GM12878 (cell line): Measurements from ENCODE around the gene FIZ1. TPM values are rescaled to one million over a fixed set of nuclear protein-coding genes. Genes with fewer than 3 reads are reported as not detected.

Experiments
- ATF3 ChIP-seq: IDR thresholded peaks from 2 replicates; pipeline ENCODE4 v1.6.1; 2011; ENCODE audit warnings: low read depth, mild to moderate bottlenecking, low read length, moderate library complexity, borderline replicate concordance; ENCODE audit errors: extremely low read depth
- CHD1 ChIP-seq: IDR thresholded peaks from 2 replicates; pipeline ENCODE4 v1.6.1; 2012; ENCODE audit warnings: low read depth, low read length, improper control_type of control experiment
- CHD4 ChIP-seq: fragments of 200-600 bp; sonication (generic); IDR thresholded peaks from 2 replicates; pipeline ENCODE4 v1.6.1; 2016; ENCODE audit warnings: mild to moderate bottlenecking
- DPF2 ChIP-seq: fragments of 450-650 bp; IDR thresholded peaks from 2 replicates; pipeline ENCODE4 v1.6.1; 2017; ENCODE audit warnings: mild to moderate bottlenecking
- EED ChIP-seq: sonication (generic); IDR thresholded peaks from 2 replicates; pipeline ENCODE4 v1.6.1; 2016; ENCODE audit warnings: antibody characterized with exemption, low read depth
- FOS ChIP-seq: IDR thresholded peaks from 3 replicates; pipeline ENCODE4 v1.6.1; 2011; ENCODE audit warnings: borderline replicate concordance; ENCODE audit not compliant: insufficient read length; ENCODE audit errors: extremely low read depth
- GABPA ChIP-seq: IDR thresholded peaks from 2 replicates; pipeline ENCODE4 v1.6.1; 2014; ENCODE audit warnings: antibody characterized with exemption, low read depth, mild to moderate bottlenecking, inconsistent platforms
- IRF4 ChIP-seq: IDR thresholded peaks from 2 replicates; pipeline ENCODE4 v1.6.1; 2011; ENCODE audit warnings: low read depth, low read length
- JUNB ChIP-seq: IDR thresholded peaks from 2 replicates; pipeline ENCODE4 v1.6.1; 2016; ENCODE audit warnings: antibody characterized with exemption, mild to moderate bottlenecking
- KAT2A ChIP-seq: conservative IDR thresholded peaks from 2 replicates; pipeline ENCODE4 v1.6.1; 2011; ENCODE audit warnings: low read depth, low read length; ENCODE audit not compliant: control insufficient read depth
- KDM1A ChIP-seq: fragments of 200-600 bp; sonication (generic); IDR thresholded peaks from 2 replicates; pipeline ENCODE4 v1.6.1; 2016; ENCODE audit warnings: borderline replicate concordance
- KLF5 ChIP-seq: fragments of 450-650 bp; IDR thresholded peaks from 2 replicates; pipeline ENCODE4 v1.6.1; 2014; ENCODE audit warnings: mild to moderate bottlenecking; ENCODE audit not compliant: partially characterized antibody
- NR2C1 ChIP-seq: fragments of 450-650 bp; IDR thresholded peaks from 2 replicates; pipeline ENCODE4 v1.6.1; 2017; ENCODE audit warnings: antibody characterized with exemption, mild to moderate bottlenecking, moderate library complexity
- NRF1 ChIP-seq: conservative IDR thresholded peaks from 2 replicates; pipeline ENCODE4 v1.6.1; 2011; ENCODE audit warnings: mild to moderate bottlenecking, low read depth, low read length, improper control_type of control experiment
- POLR2AphosphoS2 ChIP-seq: IDR thresholded peaks from 2 replicates; pipeline ENCODE4 v1.6.1; 2011; ENCODE audit warnings: low read depth, mild to moderate bottlenecking, low read length, improper control_type of control experiment, moderate library complexity
- RAD51 ChIP-seq: fragments of 450-650 bp; IDR thresholded peaks from 2 replicates; pipeline ENCODE4 v1.6.1; 2016; ENCODE audit warnings: moderate library complexity, mild to moderate bottlenecking, inconsistent platforms
- RELA ChIP-seq: fragments of 450-650 bp; IDR thresholded peaks from 2 replicates; pipeline ENCODE4 v1.8.0; 2014; ENCODE audit warnings: borderline replicate concordance; ENCODE audit not compliant: partially characterized antibody
- SKIL ChIP-seq: fragments of 450-650 bp; IDR thresholded peaks from 2 replicates; pipeline ENCODE4 v1.6.1; 2017; ENCODE audit warnings: mild to moderate bottlenecking, low read depth, inconsistent platforms; ENCODE audit not compliant: poor library complexity, severe bottlenecking
- SMAD1 ChIP-seq: fragments of 450-650 bp; IDR thresholded peaks from 2 replicates; pipeline ENCODE4 v1.6.1; 2018; ENCODE audit warnings: mild to moderate bottlenecking, low read depth; ENCODE audit not compliant: partially characterized antibody
- SREBF2 ChIP-seq: IDR thresholded peaks from 2 replicates; pipeline ENCODE4 v1.6.1; 2012; ENCODE audit warnings: mild to moderate bottlenecking, low read length
- TARDBP ChIP-seq: IDR thresholded peaks from 2 replicates; pipeline ENCODE4 v1.6.1; 2016; ENCODE audit warnings: borderline replicate concordance
- ZNF384 ChIP-seq: IDR thresholded peaks from 2 replicates; pipeline ENCODE4 v1.6.1; 2012; ENCODE audit warnings: low read depth, mild to moderate bottlenecking, low read length, improper control_type of control experiment, borderline replicate concordance
- ZSCAN29 ChIP-seq: fragments of 450-650 bp; IDR thresholded peaks from 2 replicates; pipeline ENCODE4 v1.6.1; 2017; ENCODE audit warnings: mild to moderate bottlenecking, moderate library complexity
- polyA plus RNA-seq, 11 experiments: library from polyadenylated mRNA; depleted of rRNA in 4 of 11; unstranded in 6 of 11; stranded (reverse) in 5 of 11; fragments of >200 nt; fragmentation: Nextera tagmentation in 4 of 11; fragmentation: Illumina TruSeq in 1 of 11; extraction: Ambion mirVana in 4 of 11; extraction: Trizol in 1 of 11; gene quantifications; 1 replicate in 1 of 11; 2 replicates in 10 of 11; pipeline versions ENCODE4 v1.2.1 to v1.2.3, GENCODE V29; 2011 to 2016; ENCODE audit warnings: inconsistent platforms in 2 of 11, missing spikeins in 2 of 11, low read depth in 1 of 11
- total RNA-seq, 4 experiments: library from RNA; depleted of rRNA in 3 of 4; stranded (reverse); fragments of >200 nt in 3 of 4; fragmentation: Illumina TruSeq in 1 of 4; extraction: Trizol in 1 of 4; gene quantifications; 2 replicates each; pipeline versions ENCODE4 v1.2.1 to v1.2.3, GENCODE V29; 2013 to 2021
- TF ChIP-seq, protein P1 (sequence below): IDR thresholded peaks from 2 replicates; pipeline ENCODE4 v1.6.1; 2011; ENCODE audit warnings: low read depth, low read length, improper control_type of control experiment, borderline replicate concordance
- TF ChIP-seq, protein P2 (sequence below): fragments of 450-650 bp; IDR thresholded peaks from 2 replicates; pipeline ENCODE4 v1.6.1; 2017; ENCODE audit warnings: low read depth, mild to moderate bottlenecking, moderate library complexity
- TF ChIP-seq, protein P3 (sequence below): fragments of 450-650 bp; IDR thresholded peaks from 2 replicates; pipeline ENCODE4 v1.6.1; 2017; ENCODE audit warnings: borderline replicate concordance

Gene FIZ1
- total and polyA plus RNA-seq, 10 of the 15 experiments (the other 5 are each of a cell fraction or from before 2014, with no cell fraction given), result 0.60 to 16.8 (median 4.2) TPM

GRCh38 chr19:55599842-55600661 is 735 bp upstream of the FIZ1 start, which contains the start of gene ZNF524 (continued):
- no peak for TF ChIP-seq SKIL
- no peak for TF ChIP-seq ZSCAN29
- no peak for TF ChIP-seq ZNF384
- TF ChIP-seq KDM1A, result no peak
- no peak for TF ChIP-seq IRF4
- no peak for TF ChIP-seq TARDBP
- TF ChIP-seq CHD1, result no peak
- TF ChIP-seq KAT2A, result no peak
- TF ChIP-seq, protein P1, sequence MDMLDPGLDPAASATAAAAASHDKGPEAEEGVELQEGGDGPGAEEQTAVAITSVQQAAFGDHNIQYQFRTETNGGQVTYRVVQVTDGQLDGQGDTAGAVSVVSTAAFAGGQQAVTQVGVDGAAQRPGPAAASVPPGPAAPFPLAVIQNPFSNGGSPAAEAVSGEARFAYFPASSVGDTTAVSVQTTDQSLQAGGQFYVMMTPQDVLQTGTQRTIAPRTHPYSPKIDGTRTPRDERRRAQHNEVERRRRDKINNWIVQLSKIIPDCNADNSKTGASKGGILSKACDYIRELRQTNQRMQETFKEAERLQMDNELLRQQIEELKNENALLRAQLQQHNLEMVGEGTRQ, result no peak
- peak; percentile 50 for TF ChIP-seq DPF2
- TF ChIP-seq RAD51, result no peak
- no peak for TF ChIP-seq SREBF2
- no peak for TF ChIP-seq POLR2AphosphoS2
- TF ChIP-seq, protein P2, sequence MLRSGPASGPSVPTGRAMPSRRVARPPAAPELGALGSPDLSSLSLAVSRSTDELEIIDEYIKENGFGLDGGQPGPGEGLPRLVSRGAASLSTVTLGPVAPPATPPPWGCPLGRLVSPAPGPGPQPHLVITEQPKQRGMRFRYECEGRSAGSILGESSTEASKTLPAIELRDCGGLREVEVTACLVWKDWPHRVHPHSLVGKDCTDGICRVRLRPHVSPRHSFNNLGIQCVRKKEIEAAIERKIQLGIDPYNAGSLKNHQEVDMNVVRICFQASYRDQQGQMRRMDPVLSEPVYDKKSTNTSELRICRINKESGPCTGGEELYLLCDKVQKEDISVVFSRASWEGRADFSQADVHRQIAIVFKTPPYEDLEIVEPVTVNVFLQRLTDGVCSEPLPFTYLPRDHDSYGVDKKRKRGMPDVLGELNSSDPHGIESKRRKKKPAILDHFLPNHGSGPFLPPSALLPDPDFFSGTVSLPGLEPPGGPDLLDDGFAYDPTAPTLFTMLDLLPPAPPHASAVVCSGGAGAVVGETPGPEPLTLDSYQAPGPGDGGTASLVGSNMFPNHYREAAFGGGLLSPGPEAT, result peak; percentile 97
- no peak for TF ChIP-seq JUNB
- peak; percentile 31; the same call in 1 of the 2 replicates for TF ChIP-seq NRF1
- TF ChIP-seq FOS, result no peak
- no peak for TF ChIP-seq CHD4
- TF ChIP-seq EED, result no peak
- TF ChIP-seq ATF3, result no peak
- TF ChIP-seq SMAD1, result no peak
- TF ChIP-seq NR2C1, result peak; percentile 84
- peak; percentile 57 for TF ChIP-seq KLF5
- TF ChIP-seq, protein P3, sequence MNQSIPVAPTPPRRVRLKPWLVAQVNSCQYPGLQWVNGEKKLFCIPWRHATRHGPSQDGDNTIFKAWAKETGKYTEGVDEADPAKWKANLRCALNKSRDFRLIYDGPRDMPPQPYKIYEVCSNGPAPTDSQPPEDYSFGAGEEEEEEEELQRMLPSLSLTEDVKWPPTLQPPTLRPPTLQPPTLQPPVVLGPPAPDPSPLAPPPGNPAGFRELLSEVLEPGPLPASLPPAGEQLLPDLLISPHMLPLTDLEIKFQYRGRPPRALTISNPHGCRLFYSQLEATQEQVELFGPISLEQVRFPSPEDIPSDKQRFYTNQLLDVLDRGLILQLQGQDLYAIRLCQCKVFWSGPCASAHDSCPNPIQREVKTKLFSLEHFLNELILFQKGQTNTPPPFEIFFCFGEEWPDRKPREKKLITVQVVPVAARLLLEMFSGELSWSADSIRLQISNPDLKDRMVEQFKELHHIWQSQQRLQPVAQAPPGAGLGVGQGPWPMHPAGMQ, result no peak
- TF ChIP-seq RELA, result peak; percentile 40
- no peak for TF ChIP-seq GABPA
